Uterus (tissue), 2 donors: ENCODE data around the gene GABRR3.
"Not testable (repeated sequence)": the region's sequence is repeated elsewhere in the genome, so short reads cannot be mapped to it uniquely, and the experiment has no call there.

Source experiments
- POLR2A ChIP-seq, 2 donors: fragments of 450-650 bp; IDR thresholded peaks; one replicate each; pipeline ENCODE4 v1.6.1; 2016; ENCODE audit warnings: antibody characterized with exemption in 2 of 2, mild to moderate bottlenecking in 1 of 2, moderate library complexity in 1 of 2
- TF ChIP-seq, protein P1 (sequence below), 4 experiments: fragments of 200-600 bp in 2 of 4; fragments of 450-650 bp in 2 of 4; sonication (generic) in 2 of 4; IDR thresholded peaks; one replicate each; pipeline ENCODE4 v1.5.1; 2016 to 2019; ENCODE audit warnings: antibody characterized with exemption in 4 of 4, mild to moderate bottlenecking in 2 of 4, moderate library complexity in 1 of 4

DNA sequence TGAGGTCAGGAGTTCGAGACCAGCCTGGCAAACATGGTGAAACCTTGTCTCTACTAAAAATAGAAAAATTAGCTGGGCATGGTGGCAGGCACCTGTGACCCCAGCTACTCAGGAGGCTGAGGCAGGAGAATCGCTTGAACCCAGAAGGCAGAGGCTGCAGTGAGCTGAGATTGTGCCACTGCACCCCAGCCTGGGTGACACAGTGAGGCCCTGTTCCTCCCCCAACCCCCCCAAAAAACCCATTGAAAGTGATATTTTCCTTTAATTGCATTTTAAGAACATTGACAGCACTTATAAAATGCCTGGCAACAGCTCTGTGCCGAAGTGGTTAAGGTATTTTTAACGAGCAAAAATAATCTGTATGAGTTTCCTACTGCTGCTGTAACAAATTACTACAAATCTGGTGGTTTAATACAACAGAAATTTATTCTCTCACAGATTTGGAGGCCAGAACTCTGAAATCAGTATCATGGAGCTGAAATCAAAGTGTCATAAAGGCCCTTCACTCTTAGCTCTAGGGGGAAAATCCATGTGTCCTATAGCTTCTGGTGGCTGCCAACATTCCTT, 24.1 kb downstream of the GABRR3 start:
- TF ChIP-seq, protein P1, sequence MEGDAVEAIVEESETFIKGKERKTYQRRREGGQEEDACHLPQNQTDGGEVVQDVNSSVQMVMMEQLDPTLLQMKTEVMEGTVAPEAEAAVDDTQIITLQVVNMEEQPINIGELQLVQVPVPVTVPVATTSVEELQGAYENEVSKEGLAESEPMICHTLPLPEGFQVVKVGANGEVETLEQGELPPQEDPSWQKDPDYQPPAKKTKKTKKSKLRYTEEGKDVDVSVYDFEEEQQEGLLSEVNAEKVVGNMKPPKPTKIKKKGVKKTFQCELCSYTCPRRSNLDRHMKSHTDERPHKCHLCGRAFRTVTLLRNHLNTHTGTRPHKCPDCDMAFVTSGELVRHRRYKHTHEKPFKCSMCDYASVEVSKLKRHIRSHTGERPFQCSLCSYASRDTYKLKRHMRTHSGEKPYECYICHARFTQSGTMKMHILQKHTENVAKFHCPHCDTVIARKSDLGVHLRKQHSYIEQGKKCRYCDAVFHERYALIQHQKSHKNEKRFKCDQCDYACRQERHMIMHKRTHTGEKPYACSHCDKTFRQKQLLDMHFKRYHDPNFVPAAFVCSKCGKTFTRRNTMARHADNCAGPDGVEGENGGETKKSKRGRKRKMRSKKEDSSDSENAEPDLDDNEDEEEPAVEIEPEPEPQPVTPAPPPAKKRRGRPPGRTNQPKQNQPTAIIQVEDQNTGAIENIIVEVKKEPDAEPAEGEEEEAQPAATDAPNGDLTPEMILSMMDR (IDR thresholded peaks at IDR 0.05) = not testable (repeated sequence)
- not testable (repeated sequence) for TF ChIP-seq POLR2A (IDR thresholded peaks at IDR 0.05)
